CD14-positive monocyte (primary cell): Measurements from ENCODE around the gene PCDH7. TPM values are rescaled to one million over a fixed set of nuclear protein-coding genes. Genes with fewer than 3 reads are reported as not detected.

Experiments
- DNase-seq, 3 donors: peaks; one replicate each; pipeline ENCODE4 v3.0.0-alpha.2; 2011 to 2022
- H2AFZ ChIP-seq: 2 replicates; pipeline ENCODE4 v1.6.0; 2012; ENCODE audit warnings: mild to moderate bottlenecking, low read depth, low read length, inconsistent platforms; ENCODE audit not compliant: insufficient read depth, poor library complexity, severe bottlenecking
- H3K27ac ChIP-seq, 2 donors: 1 replicate in 1 of 2; 2 replicates in 1 of 2; pipeline ENCODE4 v1.5.1; 2012 to 2013; ENCODE audit warnings: low read length in 2 of 2, control low read depth in 1 of 2, inconsistent platforms in 1 of 2, low read depth in 1 of 2, mild to moderate bottlenecking in 1 of 2
- H3K27me3 ChIP-seq, 2 donors: one replicate each; pipeline versions ENCODE4 v1.6.0 to v1.6.1; 2011 to 2013; ENCODE audit warnings: low read length in 2 of 2; ENCODE audit not compliant: control insufficient read depth in 2 of 2, insufficient read depth in 2 of 2
- H3K36me3 ChIP-seq, 2 donors: replicated peaks in 1 of 2; 1 replicate in 1 of 2; 2 replicates in 1 of 2; pipeline versions ENCODE4 v1.5.1 to v1.6.1; 2012 to 2013; ENCODE audit warnings: low read length in 2 of 2, control low read depth in 1 of 2, inconsistent platforms in 1 of 2, mild to moderate bottlenecking in 1 of 2; ENCODE audit not compliant: insufficient read depth in 2 of 2, control insufficient read depth in 1 of 2
- H3K4me1 ChIP-seq, 2 donors: 1 replicate in 1 of 2; 2 replicates in 1 of 2; pipeline versions ENCODE4 v1.5.1 to v1.6.1; 2012 to 2013; ENCODE audit warnings: low read length in 2 of 2, control low read depth in 1 of 2, inconsistent platforms in 1 of 2, mild to moderate bottlenecking in 1 of 2, moderate library complexity in 1 of 2; ENCODE audit not compliant: insufficient read depth in 2 of 2, control insufficient read depth in 1 of 2
- H3K4me2 ChIP-seq: replicated peaks from 2 replicates; pipeline ENCODE3; 2012; ENCODE audit warnings: low read length, moderate library complexity, mild to moderate bottlenecking; ENCODE audit not compliant: poor library complexity, severe bottlenecking; ENCODE audit errors: extremely low read depth
- H3K4me3 ChIP-seq, 3 experiments: fragments of 200-600 bp in 1 of 3; sonication (generic) in 1 of 3; replicated peaks in 1 of 3; 1 replicate in 2 of 3; 2 replicates in 1 of 3; pipeline ENCODE4 v1.5.1; 2011 to 2013; ENCODE audit warnings: low read length in 3 of 3, mild to moderate bottlenecking in 3 of 3, control low read depth in 2 of 3, low read depth in 2 of 3, inconsistent platforms in 1 of 3, moderate library complexity in 1 of 3
- H3K79me2 ChIP-seq: 2 replicates; pipeline ENCODE4 v1.6.0; 2012; ENCODE audit warnings: mild to moderate bottlenecking, control low read depth, inconsistent platforms, low read length, moderate library complexity; ENCODE audit not compliant: insufficient read depth
- H3K9ac ChIP-seq: 2 replicates; pipeline ENCODE4 v1.6.0; 2017; ENCODE audit warnings: low read length, mild to moderate bottlenecking; ENCODE audit not compliant: insufficient read depth, poor library complexity, severe bottlenecking
- H3K9me3 ChIP-seq, 2 donors: replicated peaks in 1 of 2; 1 replicate in 1 of 2; 2 replicates in 1 of 2; pipeline versions ENCODE4 v1.5.1 to v1.6.1; 2012 to 2013; ENCODE audit warnings: low read length in 2 of 2, control low read depth in 1 of 2; ENCODE audit not compliant: control insufficient read depth in 1 of 2, insufficient read depth in 1 of 2
- H4K20me1 ChIP-seq: 2 replicates; pipeline ENCODE4 v1.6.0; 2012; ENCODE audit warnings: mild to moderate bottlenecking, low read length, control low read depth, moderate library complexity; ENCODE audit not compliant: insufficient read depth
- H3K27ac Mint-ChIP-seq, 7 donors: one replicate each; pipeline ENCODE4 v1.8.0; 2020; ENCODE audit warnings: mild to moderate bottlenecking in 7 of 7, mixed read lengths in 7 of 7, moderate library complexity in 6 of 7, inconsistent platforms in 2 of 7
- H3K27me3 Mint-ChIP-seq, 3 donors: one replicate each; pipeline ENCODE4 v1.8.0; 2021 to 2022; ENCODE audit warnings: low read depth in 3 of 3, mild to moderate bottlenecking in 3 of 3, mixed read lengths in 3 of 3, moderate library complexity in 3 of 3, inconsistent platforms in 1 of 3
- H3K36me3 Mint-ChIP-seq, 2 donors: one replicate each; pipeline ENCODE4 v1.8.0; 2020; ENCODE audit warnings: mixed read lengths in 2 of 2, inconsistent platforms in 1 of 2, mild to moderate bottlenecking in 1 of 2
- H3K4me1 Mint-ChIP-seq: one replicate; pipeline ENCODE4 v1.8.0; 2020; ENCODE audit warnings: mild to moderate bottlenecking, mixed read lengths
- H3K4me3 Mint-ChIP-seq, 2 donors: one replicate each; pipeline ENCODE4 v1.8.0; 2020; ENCODE audit warnings: mild to moderate bottlenecking in 2 of 2, mixed read lengths in 2 of 2, moderate library complexity in 1 of 2
- H3K9me3 Mint-ChIP-seq, 7 donors: one replicate each; pipeline ENCODE4 v1.8.0; 2020 to 2022; ENCODE audit warnings: mixed read lengths in 7 of 7, mild to moderate bottlenecking in 6 of 7, moderate library complexity in 6 of 7, inconsistent platforms in 2 of 7
- CTCF ChIP-seq: fragments of 200-600 bp; IDR thresholded peaks from one replicate; pipeline ENCODE4 v1.8.0; 2022; ENCODE audit warnings: antibody characterized with exemption, mild to moderate bottlenecking
- WGBS: methylation state at CpG from one replicate; pipeline ENCODE4 v1.1.5; 2013; ENCODE audit warnings: missing lambda C conversion rate; ENCODE audit not compliant: insufficient coverage; 5-methylcytosine and 5-hydroxymethylcytosine counted together
- intact Hi-C, 2 donors: fragments of 100-400 bp; cut with micrococcal nuclease; formaldehyde crosslinking; loops; one replicate each; pipeline versions ENCODE4 v1.15.0 to v1.15.1; 2023
- polyA plus RNA-seq, 3 donors: library from polyadenylated mRNA; depleted of rRNA in 1 of 3; unstranded in 2 of 3; stranded (reverse) in 1 of 3; fragments of 300-500 nt in 2 of 3; fragments of >200 nt in 1 of 3; fragmentation: Illumina TruSeq in 2 of 3; gene quantifications; 1 replicate in 2 of 3; 2 replicates in 1 of 3; pipeline ENCODE4 v1.2.3, GENCODE V29; 2012 to 2021

Gene PCDH7
- polyA plus RNA-seq, 3 donors = not detected

GRCh38 chr4:30717208-30718020 lies 2.8 kb upstream of the PCDH7 start:
- Histone ChIP-seq H3K79me2 (no peaks in the 10 kb centered on the region), H3K9me3 (peaks cover 0 to 20% of the 10 kb centered on the region in 2 donors), H3K27me3 (peaks cover 46 to 75% of the 10 kb centered on the region in 2 donors), H3K4me2 (peak overlapping the region; percentile 67), H3K4me1 (peaks cover 4 to 11% of the 10 kb centered on the region in 2 donors), H3K36me3 (no peaks in the 10 kb centered on the region), H4K20me1 (no peaks in the 10 kb centered on the region), H3K27ac (no peak overlapping the region), H2AFZ (peak overlapping the region; percentile 67), H3K4me3 (peak overlapping the region in 2 of 3 experiments; percentile 26 to 64), H3K9ac (no peak overlapping the region)
- H3K4me1 Mint-ChIP-seq = peaks cover 27% of the 10 kb centered on the region
- no peak for DNase-seq
- peaks cover 0 to 31% (median 9%) of the 10 kb centered on the region in 7 donors for H3K9me3 Mint-ChIP-seq
- no peak overlapping the region for H3K27ac Mint-ChIP-seq
- H3K36me3 Mint-ChIP-seq = peaks cover 2 to 3% of the 10 kb centered on the region in 2 donors
- WGBS = under 1% methylated on average over 40 of the region's 55 CpGs
- TF ChIP-seq CTCF = no peak
- intact Hi-C loops = no loop called here
- H3K4me3 Mint-ChIP-seq = peak overlapping the region; percentile 68 to 89
- H3K27me3 Mint-ChIP-seq = peaks cover 62 to 67% (median 67%) of the 10 kb centered on the region in 3 donors

GRCh38 chr4:30718021-30718542 lies 2.1 kb upstream of the PCDH7 start:
- peak overlapping the region in 1 of 3 experiments; percentile 64 for H3K4me3 ChIP-seq
- H3K79me2 ChIP-seq = no peaks in the 10 kb centered on the region
- H3K27me3 ChIP-seq = peaks cover 52 to 82% of the 10 kb centered on the region in 2 donors
- H3K27me3 Mint-ChIP-seq = peaks cover 69 to 74% (median 73%) of the 10 kb centered on the region in 3 donors
- no peak overlapping the region for H2AFZ ChIP-seq
- peaks cover 7 to 27% of the 10 kb centered on the region in 2 donors for H3K9me3 ChIP-seq
- no peaks in the 10 kb centered on the region for H3K36me3 ChIP-seq
- peaks cover 4 to 11% of the 10 kb centered on the region in 2 donors for H3K4me1 ChIP-seq
- no peaks in the 10 kb centered on the region for H4K20me1 ChIP-seq
- no peak for DNase-seq
- no peak overlapping the region for H3K27ac Mint-ChIP-seq
- intact Hi-C loops = no loop called here
- peak overlapping the region; percentile 67 for H3K4me2 ChIP-seq
- WGBS = under 1% methylated on average over 23 of the region's 34 CpGs
- peaks cover 0 to 37% (median 15%) of the 10 kb centered on the region in 7 donors for H3K9me3 Mint-ChIP-seq
- no peak overlapping the region for H3K9ac ChIP-seq
- H3K4me1 Mint-ChIP-seq = peaks cover 27% of the 10 kb centered on the region
- H3K36me3 Mint-ChIP-seq = peaks cover 2 to 3% of the 10 kb centered on the region in 2 donors
- TF ChIP-seq CTCF = no peak
- H3K4me3 Mint-ChIP-seq = peak overlapping the region in 1 of 2 donors; percentile 89
- H3K27ac ChIP-seq = no peak overlapping the region
